Caco-2 (cell line): ENCODE data around the gene NKAIN2. TPM values are rescaled to one million over a fixed set of nuclear protein-coding genes. Genes with fewer than 3 reads are reported as not detected.

Experiments
- BruUV-seq: library from RNA; stranded (reverse); fragments of 400-500 nt; replicated peaks from 2 replicates; lab custom pipeline; 2021; lab: Mats Ljungman, UMichigan
- CTCF ChIA-PET: fragments of 300-600 bp; sonication (Branson Sonifier 250); formaldehyde crosslinking; loops from one replicate; lab custom pipeline; 2022; ENCODE audit warnings: antibody characterized with exemption; lab: Charles Lee
- POLR2A ChIA-PET: fragments of 300-600 bp; sonication (Branson Sonifier 250); formaldehyde crosslinking; loops from one replicate; lab custom pipeline; 2022; ENCODE audit warnings: antibody characterized with exemption; lab: Charles Lee
- DNase-seq, 2 experiments: peaks; one replicate each; pipeline versions ENCODE4 v3.0.0 to v3.0.0-alpha.2; 2020 to 2022
- H3K27me3 ChIP-seq: replicated peaks from 2 replicates; pipeline ENCODE4 v1.6.0; 2011; ENCODE audit warnings: low read length; ENCODE audit not compliant: control insufficient read depth, insufficient read depth
- H3K36me3 ChIP-seq: 2 replicates; pipeline ENCODE4 v1.5.1; 2011; ENCODE audit warnings: low read length; ENCODE audit not compliant: control insufficient read depth, insufficient read depth
- H3K4me1 ChIP-seq: fragments of 250-450 bp; sonication (Bioruptor Pico); 2 replicates; pipeline ENCODE4 v1.5.1; 2020; ENCODE audit warnings: mild to moderate bottlenecking
- H3K4me3 ChIP-seq: 2 replicates; pipeline ENCODE4 v1.5.1; 2011; ENCODE audit warnings: low read depth, mild to moderate bottlenecking, control low read depth, low read length
- H3K9me3 ChIP-seq: fragments of 250-450 bp; sonication (Bioruptor Pico); 2 replicates; pipeline ENCODE4 v1.5.1; 2020; ENCODE audit warnings: mild to moderate bottlenecking, moderate library complexity
- H3K27ac Mint-ChIP-seq: one replicate; pipeline ENCODE4 v1.8.0; 2022; ENCODE audit warnings: mixed read lengths; ENCODE audit not compliant: unreplicated experiment
- H3K27me3 Mint-ChIP-seq: one replicate; pipeline ENCODE4 v1.8.0; 2022; ENCODE audit warnings: mixed read lengths; ENCODE audit not compliant: insufficient read depth, unreplicated experiment
- H3K36me3 Mint-ChIP-seq: one replicate; pipeline ENCODE4 v1.8.0; 2022; ENCODE audit warnings: mild to moderate bottlenecking, mixed read lengths; ENCODE audit not compliant: insufficient read depth, unreplicated experiment
- H3K4me1 Mint-ChIP-seq: one replicate; pipeline ENCODE4 v1.8.0; 2022; ENCODE audit warnings: low read depth, mixed read lengths; ENCODE audit not compliant: unreplicated experiment
- H3K4me3 Mint-ChIP-seq: one replicate; pipeline ENCODE4 v1.8.0; 2022; ENCODE audit warnings: mild to moderate bottlenecking, moderate library complexity, mixed read lengths; ENCODE audit not compliant: unreplicated experiment
- H3K9me3 Mint-ChIP-seq: one replicate; pipeline ENCODE4 v1.8.0; 2022; ENCODE audit warnings: mixed read lengths; ENCODE audit not compliant: unreplicated experiment
- intact Hi-C: fragments of 100-400 bp; cut with micrococcal nuclease; formaldehyde crosslinking; loops from one replicate; pipeline ENCODE4 v1.10.0; 2022; ENCODE audit not compliant: unreplicated experiment
- total RNA-seq: library from RNA; stranded (reverse); gene quantifications from 2 replicates; pipeline ENCODE4 v1.2.3, GENCODE V29; 2022
- TF ChIP-seq, protein P1 (sequence below), 2 experiments: fragments of 200-600 bp in 1 of 2; IDR thresholded peaks; 1 replicate in 1 of 2; 2 replicates in 1 of 2; pipeline versions ENCODE4 v1.5.1 to v1.8.0; 2011 to 2022; ENCODE audit warnings: antibody characterized with exemption in 1 of 2, control low read depth in 1 of 2, inconsistent platforms in 1 of 2, low read depth in 1 of 2, low read length in 1 of 2, mild to moderate bottlenecking in 1 of 2, moderate library complexity in 1 of 2; ENCODE audit not compliant: insufficient read depth in 1 of 2, severe bottlenecking in 1 of 2, unreplicated experiment in 1 of 2

NKAIN2 gene
- total RNA-seq, 1 experiment from 2014 or later: not detected

DNA sequence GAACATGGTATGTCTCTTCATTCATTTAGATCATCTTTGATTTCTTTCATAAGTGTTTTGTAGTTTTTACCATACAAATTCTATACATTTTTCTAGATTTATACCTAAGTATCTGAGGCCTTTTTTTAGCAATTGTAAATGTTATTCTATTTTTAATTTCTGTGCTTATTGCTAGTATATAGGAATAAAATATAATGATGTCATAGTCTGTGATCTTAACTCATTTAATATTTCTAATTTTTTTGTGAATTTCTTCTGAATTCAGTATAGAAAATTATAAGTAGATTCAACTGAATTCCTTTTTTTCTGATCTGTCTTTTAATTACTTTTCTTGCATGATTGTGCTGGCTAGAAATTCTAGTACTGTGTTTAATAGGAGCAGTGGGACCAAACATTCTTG lies 520.6 kb downstream of the NKAIN2 start:
- DNase-seq: no peak

DNA sequence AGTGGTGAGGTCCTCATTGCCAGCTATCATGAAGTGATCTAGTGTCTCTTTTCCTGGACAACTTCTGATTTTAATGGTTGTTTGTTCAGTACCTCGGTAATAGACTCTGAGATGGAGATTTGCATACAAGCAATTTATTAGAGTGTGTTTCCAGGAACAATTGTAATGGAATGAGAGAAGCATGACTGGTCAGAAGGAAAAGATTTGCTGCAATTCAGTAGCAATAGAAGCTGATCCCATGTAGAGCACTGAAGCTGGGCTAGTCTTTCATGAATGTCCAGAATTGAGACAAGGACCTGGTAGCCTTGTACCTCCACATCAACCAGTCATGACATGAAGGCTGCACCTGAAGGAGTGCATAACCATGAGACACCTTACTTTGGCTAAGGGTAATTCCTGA lies 526.5 kb downstream of the NKAIN2 start:
- Mint-ChIP-seq H3K27ac (no peak overlapping the region), H3K4me1 (no peaks in the 10 kb centered on the region), H3K4me3 (no peak overlapping the region), H3K9me3 (no peaks in the 10 kb centered on the region), H3K36me3 (no peaks in the 10 kb centered on the region), H3K27me3 (no peaks in the 10 kb centered on the region)
- Histone ChIP-seq H3K27me3 (no peaks in the 10 kb centered on the region), H3K36me3 (no peaks in the 10 kb centered on the region), H3K9me3 (no peaks in the 10 kb centered on the region), H3K4me3 (no peak overlapping the region), H3K4me1 (no peaks in the 10 kb centered on the region)
- TF ChIP-seq, protein P1, sequence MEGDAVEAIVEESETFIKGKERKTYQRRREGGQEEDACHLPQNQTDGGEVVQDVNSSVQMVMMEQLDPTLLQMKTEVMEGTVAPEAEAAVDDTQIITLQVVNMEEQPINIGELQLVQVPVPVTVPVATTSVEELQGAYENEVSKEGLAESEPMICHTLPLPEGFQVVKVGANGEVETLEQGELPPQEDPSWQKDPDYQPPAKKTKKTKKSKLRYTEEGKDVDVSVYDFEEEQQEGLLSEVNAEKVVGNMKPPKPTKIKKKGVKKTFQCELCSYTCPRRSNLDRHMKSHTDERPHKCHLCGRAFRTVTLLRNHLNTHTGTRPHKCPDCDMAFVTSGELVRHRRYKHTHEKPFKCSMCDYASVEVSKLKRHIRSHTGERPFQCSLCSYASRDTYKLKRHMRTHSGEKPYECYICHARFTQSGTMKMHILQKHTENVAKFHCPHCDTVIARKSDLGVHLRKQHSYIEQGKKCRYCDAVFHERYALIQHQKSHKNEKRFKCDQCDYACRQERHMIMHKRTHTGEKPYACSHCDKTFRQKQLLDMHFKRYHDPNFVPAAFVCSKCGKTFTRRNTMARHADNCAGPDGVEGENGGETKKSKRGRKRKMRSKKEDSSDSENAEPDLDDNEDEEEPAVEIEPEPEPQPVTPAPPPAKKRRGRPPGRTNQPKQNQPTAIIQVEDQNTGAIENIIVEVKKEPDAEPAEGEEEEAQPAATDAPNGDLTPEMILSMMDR (IDR thresholded peaks at IDR 0.05; ENCODE audit: insufficient read depth in 1 of 2, low read depth in 1 of 2, low read length in 1 of 2, severe bottlenecking in 1 of 2, unreplicated experiment in 1 of 2): no peak
- intact Hi-C loops: no loop called here
- DNase-seq: no peak
- CTCF ChIA-PET: no interaction called here
- POLR2A ChIA-PET: no interaction called here
- BruUV-seq: no TSS peak

More for the DNA sequence above, 520.6 kb downstream of the NKAIN2 start:
- no TSS peak for BruUV-seq
- TF ChIP-seq, protein P1 (IDR thresholded peaks at IDR 0.05; ENCODE audit: insufficient read depth in 1 of 2, low read depth in 1 of 2, low read length in 1 of 2, severe bottlenecking in 1 of 2, unreplicated experiment in 1 of 2): no peak
- H3K9me3 Mint-ChIP-seq: no peaks in the 10 kb centered on the region
- H3K4me3 Mint-ChIP-seq: no peak overlapping the region
- POLR2A ChIA-PET: no interaction called here
- intact Hi-C loops: no loop called here
- no peaks in the 10 kb centered on the region for H3K27me3 ChIP-seq
- no peaks in the 10 kb centered on the region for H3K36me3 Mint-ChIP-seq
- H3K36me3 ChIP-seq: no peaks in the 10 kb centered on the region
- H3K4me1 ChIP-seq: no peaks in the 10 kb centered on the region
- no peaks in the 10 kb centered on the region for H3K27me3 Mint-ChIP-seq
- CTCF ChIA-PET: no interaction called here
- H3K9me3 ChIP-seq: 0 out of 2 replicates have a peak, but pooled peaks cover 3% of the 10 kb centered on the region
- H3K4me3 ChIP-seq: no peak overlapping the region
- H3K27ac Mint-ChIP-seq: no peak overlapping the region
- H3K4me1 Mint-ChIP-seq: no peaks in the 10 kb centered on the region

DNA sequence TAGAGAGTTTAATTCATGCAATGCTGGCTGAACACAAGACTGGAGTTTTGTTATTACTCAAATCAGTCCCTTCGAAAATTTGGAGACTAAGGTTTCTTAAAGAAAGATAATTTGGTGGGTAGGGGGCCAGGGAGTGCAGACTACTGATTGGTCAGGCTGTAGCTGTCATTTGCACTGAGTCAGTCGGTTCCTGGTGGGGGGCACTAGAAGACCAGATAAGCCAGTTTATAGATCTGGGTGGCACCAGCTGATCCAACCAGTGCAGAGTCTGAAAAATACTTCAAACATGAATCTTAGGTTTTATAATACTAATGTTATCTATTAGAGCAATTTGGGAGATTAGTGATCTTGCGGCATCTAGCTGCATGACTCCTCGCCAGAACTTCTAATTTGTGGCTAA lies 530.7 kb downstream of the NKAIN2 start:
- no peaks in the 10 kb centered on the region for H3K9me3 ChIP-seq
- Mint-ChIP-seq H3K4me3 (no peak overlapping the region), H3K9me3 (no peaks in the 10 kb centered on the region), H3K36me3 (no peaks in the 10 kb centered on the region), H3K27ac (no peak overlapping the region), H3K27me3 (no peaks in the 10 kb centered on the region), H3K4me1 (no peaks in the 10 kb centered on the region)
- DNase-seq: no peak
- no peaks in the 10 kb centered on the region for H3K36me3 ChIP-seq
- ChIA-PET POLR2A (no interaction called here), CTCF (interaction anchor here (1.1 kb wide), 1 partner anchor 465 kb away, joined by 6 read pairs; no protein-coding TSS in a partner anchor)
- no peak overlapping the region for H3K4me3 ChIP-seq
- no peaks in the 10 kb centered on the region for H3K4me1 ChIP-seq
- TF ChIP-seq, protein P1 (IDR thresholded peaks at IDR 0.05; ENCODE audit: insufficient read depth in 1 of 2, low read depth in 1 of 2, low read length in 1 of 2, severe bottlenecking in 1 of 2, unreplicated experiment in 1 of 2): no peak
- no TSS peak for BruUV-seq
- no peaks in the 10 kb centered on the region for H3K27me3 ChIP-seq
- intact Hi-C loops: no loop called here
